Smooth muscle cell (in vitro differentiated cells): ENCODE results near the gene BPI. TPM values are rescaled to one million over a fixed set of nuclear protein-coding genes. Genes with fewer than 3 reads are reported as not detected.

Experiments
- DNase-seq: peaks from one replicate; lab custom pipeline; 2025; ENCODE audit not compliant: unreplicated experiment; lab: John Stamatoyannopoulos, UW
- H2AFZ ChIP-seq: fragments of 200-600 bp; sonication (generic); 2 replicates; pipeline ENCODE4 v1.6.0; 2016; ENCODE audit warnings: antibody characterized with exemption, low read depth, mild to moderate bottlenecking
- H3F3A ChIP-seq: fragments of 200-600 bp; sonication (generic); 2 replicates; pipeline ENCODE4 v1.6.0; 2017; ENCODE audit warnings: antibody characterized with exemption, low read depth
- H3K27ac ChIP-seq: fragments of 200-600 bp; sonication (generic); 2 replicates; pipeline ENCODE4 v1.5.1; 2016; ENCODE audit warnings: low read depth, mild to moderate bottlenecking
- H3K27me3 ChIP-seq: fragments of 200-600 bp; sonication (generic); 2 replicates; pipeline ENCODE4 v1.6.1; 2016; ENCODE audit warnings: low read depth, mild to moderate bottlenecking
- H3K36me3 ChIP-seq: fragments of 200-600 bp; sonication (generic); 2 replicates; pipeline ENCODE4 v1.5.1; 2016; ENCODE audit warnings: low read depth
- H3K4me1 ChIP-seq: fragments of 200-600 bp; sonication (generic); 2 replicates; pipeline ENCODE4 v1.5.1; 2016; ENCODE audit warnings: low read depth
- H3K4me2 ChIP-seq: fragments of 200-600 bp; sonication (generic); 2 replicates; pipeline ENCODE4 v1.6.0; 2016; ENCODE audit warnings: mild to moderate bottlenecking
- H3K4me3 ChIP-seq: fragments of 200-600 bp; sonication (generic); 2 replicates; pipeline ENCODE4 v1.5.1; 2016; ENCODE audit warnings: mild to moderate bottlenecking
- H3K79me2 ChIP-seq: fragments of 200-600 bp; sonication (generic); 2 replicates; pipeline ENCODE4 v1.6.0; 2016; ENCODE audit warnings: low read depth, mild to moderate bottlenecking
- H3K9ac ChIP-seq: fragments of 200-600 bp; sonication (generic); 2 replicates; pipeline ENCODE4 v1.6.0; 2016; ENCODE audit warnings: low read depth
- H3K9me3 ChIP-seq: fragments of 200-600 bp; sonication (generic); replicated peaks from 2 replicates; pipeline ENCODE4 v1.5.1; 2016; ENCODE audit warnings: low read depth
- H4K20me1 ChIP-seq: fragments of 200-600 bp; sonication (generic); 2 replicates; pipeline ENCODE4 v1.6.0; 2016; ENCODE audit warnings: low read depth
- WGBS: methylation state at CpG from one replicate; pipeline ENCODE4 v1.1.7; 2016; ENCODE audit warnings: low lambda C conversion rate; 5-methylcytosine and 5-hydroxymethylcytosine counted together
- polyA plus RNA-seq: library from polyadenylated mRNA; unstranded; fragments of >200 nt; fragmentation: Nextera tagmentation; extraction: Ambion mirVana; gene quantifications from 2 replicates; pipeline ENCODE4 v1.2.1, GENCODE V29; 2016
- total RNA-seq: library from RNA; depleted of rRNA; stranded (reverse); fragments of >200 nt; gene quantifications from 2 replicates; pipeline ENCODE4 v1.2.3, GENCODE V29; 2014
- TF ChIP-seq, protein P1 (sequence below): fragments of 200-600 bp; sonication (generic); IDR thresholded peaks from 2 replicates; pipeline ENCODE4 v1.5.1; 2017; ENCODE audit warnings: borderline replicate concordance, mild to moderate bottlenecking, antibody characterized with exemption; ENCODE audit not compliant: insufficient read depth, poor library complexity, severe bottlenecking

The BPI gene
- total and polyA plus RNA-seq, 2 experiments from 2014 or later = not detected

DNA sequence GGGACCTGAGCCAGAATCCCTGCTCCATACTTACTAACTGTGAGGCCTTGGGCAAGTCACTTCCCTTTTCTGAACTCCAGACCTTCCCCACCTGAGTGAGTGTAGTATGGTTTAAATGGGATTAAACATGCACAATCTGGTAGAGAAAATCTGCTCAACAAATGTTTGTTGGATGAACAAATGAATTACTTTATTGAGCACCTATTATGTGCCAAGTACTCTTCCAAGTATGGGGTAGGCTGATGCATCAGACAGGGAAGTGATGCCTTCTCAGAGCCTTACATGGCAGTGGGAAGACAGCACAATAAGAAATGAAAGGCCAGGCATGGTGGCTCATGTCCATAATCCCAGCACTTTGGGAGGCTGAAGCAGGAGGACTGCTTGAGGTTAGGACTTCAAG, 27.3 kb downstream of the BPI start:
- H3K9ac ChIP-seq = no peak overlapping the region
- H3K4me1 ChIP-seq = no peaks in the 10 kb centered on the region
- H3K27me3 ChIP-seq = peaks cover 9% of the 10 kb centered on the region
- DNase-seq = no peak
- no peaks in the 10 kb centered on the region for H3K9me3 ChIP-seq
- no peak overlapping the region for H3K27ac ChIP-seq
- H3K36me3 ChIP-seq = no peaks in the 10 kb centered on the region
- H3K79me2 ChIP-seq = no peaks in the 10 kb centered on the region
- H4K20me1 ChIP-seq = no peaks in the 10 kb centered on the region
- no peak overlapping the region for H3K4me2 ChIP-seq
- no peaks in the 10 kb centered on the region for H3F3A ChIP-seq
- no peak overlapping the region for H3K4me3 ChIP-seq
- TF ChIP-seq, protein P1, sequence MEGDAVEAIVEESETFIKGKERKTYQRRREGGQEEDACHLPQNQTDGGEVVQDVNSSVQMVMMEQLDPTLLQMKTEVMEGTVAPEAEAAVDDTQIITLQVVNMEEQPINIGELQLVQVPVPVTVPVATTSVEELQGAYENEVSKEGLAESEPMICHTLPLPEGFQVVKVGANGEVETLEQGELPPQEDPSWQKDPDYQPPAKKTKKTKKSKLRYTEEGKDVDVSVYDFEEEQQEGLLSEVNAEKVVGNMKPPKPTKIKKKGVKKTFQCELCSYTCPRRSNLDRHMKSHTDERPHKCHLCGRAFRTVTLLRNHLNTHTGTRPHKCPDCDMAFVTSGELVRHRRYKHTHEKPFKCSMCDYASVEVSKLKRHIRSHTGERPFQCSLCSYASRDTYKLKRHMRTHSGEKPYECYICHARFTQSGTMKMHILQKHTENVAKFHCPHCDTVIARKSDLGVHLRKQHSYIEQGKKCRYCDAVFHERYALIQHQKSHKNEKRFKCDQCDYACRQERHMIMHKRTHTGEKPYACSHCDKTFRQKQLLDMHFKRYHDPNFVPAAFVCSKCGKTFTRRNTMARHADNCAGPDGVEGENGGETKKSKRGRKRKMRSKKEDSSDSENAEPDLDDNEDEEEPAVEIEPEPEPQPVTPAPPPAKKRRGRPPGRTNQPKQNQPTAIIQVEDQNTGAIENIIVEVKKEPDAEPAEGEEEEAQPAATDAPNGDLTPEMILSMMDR = no peak
- H2AFZ ChIP-seq = no peak overlapping the region

DNA sequence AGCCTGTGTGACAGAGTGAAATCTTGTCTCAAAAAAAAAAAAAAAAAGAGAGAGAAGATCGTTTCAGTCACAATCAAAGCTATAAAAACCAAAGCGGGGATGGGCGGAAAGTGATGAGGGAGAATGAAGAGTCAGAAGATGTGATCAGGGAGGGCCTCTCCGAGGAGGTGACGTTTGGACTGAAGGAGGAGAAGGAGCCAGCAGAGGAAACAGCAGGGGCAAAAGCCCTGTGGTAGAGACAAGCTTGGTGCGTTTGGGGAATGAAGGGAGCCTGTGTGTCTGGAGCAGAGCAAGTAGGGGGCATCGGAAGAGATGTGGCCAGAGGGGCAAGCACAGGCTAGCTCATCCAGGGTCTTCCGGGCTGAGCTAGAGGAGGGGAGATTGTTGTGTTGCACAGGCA, 27.9 kb downstream of the BPI start:
- no peaks in the 10 kb centered on the region for H3K4me1 ChIP-seq
- no peaks in the 10 kb centered on the region for H4K20me1 ChIP-seq
- peaks cover 9% of the 10 kb centered on the region for H3K27me3 ChIP-seq
- H3K79me2 ChIP-seq = no peaks in the 10 kb centered on the region
- TF ChIP-seq, protein P1 = no peak
- H3K36me3 ChIP-seq = no peaks in the 10 kb centered on the region
- WGBS = 81% methylated on average over 8 of the region's 8 CpGs
- H3K4me2 ChIP-seq = no peak overlapping the region
- H3K9ac ChIP-seq = no peak overlapping the region
- no peaks in the 10 kb centered on the region for H3F3A ChIP-seq
- no peak overlapping the region for H2AFZ ChIP-seq
- H3K4me3 ChIP-seq = no peak overlapping the region
- no peaks in the 10 kb centered on the region for H3K9me3 ChIP-seq
- no peak overlapping the region for H3K27ac ChIP-seq
- DNase-seq = no peak

DNA sequence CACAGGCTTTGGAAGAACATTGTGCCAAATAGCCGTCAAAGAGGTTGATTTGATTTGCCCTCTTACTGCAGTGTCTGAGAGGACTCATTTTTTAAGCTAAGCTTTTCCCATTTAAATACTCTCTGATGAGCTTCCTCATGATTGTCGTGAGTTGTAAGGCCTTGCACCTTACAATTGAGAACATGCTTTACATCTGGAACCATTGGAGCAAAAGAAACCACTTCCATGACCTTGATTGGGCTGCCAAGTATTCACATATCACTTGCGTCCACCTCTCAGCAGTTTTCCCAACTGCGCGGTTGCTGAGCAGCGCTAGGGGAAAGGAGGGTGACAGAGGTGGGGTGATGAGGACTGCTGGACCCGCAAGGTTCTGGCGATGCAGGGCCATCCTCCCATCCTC, 30.1 kb downstream of the BPI start:
- TF ChIP-seq, protein P1 = no peak
- Histone ChIP-seq H3K4me3 (no peak overlapping the region), H4K20me1 (no peaks in the 10 kb centered on the region), H3K27me3 (peaks cover 9% of the 10 kb centered on the region), H3K27ac (no peak overlapping the region), H3K79me2 (no peaks in the 10 kb centered on the region), H3K4me1 (no peaks in the 10 kb centered on the region), H3K36me3 (no peaks in the 10 kb centered on the region), H3K9ac (no peak overlapping the region), H2AFZ (no peak overlapping the region), H3F3A (no peaks in the 10 kb centered on the region), H3K4me2 (no peak overlapping the region), H3K9me3 (no peaks in the 10 kb centered on the region)
- WGBS = 84% methylated on average over 8 of the region's 8 CpGs
- DNase-seq = no peak

DNA sequence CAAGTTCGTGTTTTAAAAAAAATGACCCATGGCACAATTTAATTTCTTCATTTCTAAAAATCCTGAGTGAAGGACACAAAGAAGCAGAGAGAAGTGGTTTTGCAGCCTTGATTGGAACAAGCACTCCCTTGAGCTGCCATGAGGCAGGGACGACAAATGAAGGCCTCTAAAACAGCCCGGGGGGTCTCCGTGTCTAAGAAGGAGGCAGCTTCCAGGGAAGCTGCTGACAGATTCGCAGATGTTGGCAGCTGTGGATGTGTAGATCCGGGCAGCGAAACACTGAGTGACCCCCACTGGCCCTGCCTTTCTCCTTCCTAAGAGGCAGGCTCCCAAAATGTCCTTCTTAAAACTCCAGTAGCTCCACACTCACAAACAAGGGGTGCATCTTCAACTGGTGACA, 32.8 kb downstream of the BPI start:
- no peak overlapping the region for H3K4me2 ChIP-seq
- WGBS = 91% methylated on average over 7 of the region's 7 CpGs
- TF ChIP-seq, protein P1 = no peak
- H3K79me2 ChIP-seq = no peaks in the 10 kb centered on the region
- H3K4me3 ChIP-seq = no peak overlapping the region
- H3K27ac ChIP-seq = no peak overlapping the region
- H4K20me1 ChIP-seq = no peaks in the 10 kb centered on the region
- H2AFZ ChIP-seq = no peak overlapping the region
- H3K9ac ChIP-seq = no peak overlapping the region
- H3K36me3 ChIP-seq = no peaks in the 10 kb centered on the region
- peaks cover under 1% of the 10 kb centered on the region for H3K4me1 ChIP-seq
- H3K27me3 ChIP-seq = peaks cover 8% of the 10 kb centered on the region
- H3F3A ChIP-seq = no peaks in the 10 kb centered on the region
- no peak for DNase-seq
- H3K9me3 ChIP-seq = no peaks in the 10 kb centered on the region
